Measurements from ENCODE around the gene SAMSN1. TPM values are rescaled to one million over a fixed set of nuclear protein-coding genes. Genes with fewer than 3 reads are reported as not detected.

Gene SAMSN1
- total and polyA plus RNA-seq, 11 donors, result 0.44 to 21.2 (median 1.4) TPM

- Histone ChIP-seq H3K4me1 (peaks cover 0 to 9% (median 0%) of the 10 kb centered on the region in 12 donors), H3K9me3 (peaks cover 0 to 7% (median 4%) of the 10 kb centered on the region in 12 donors), H3K36me3 (no peaks in the 10 kb centered on the region), H3K27ac (no peak overlapping the region), H3K27me3 (no peaks in the 10 kb centered on the region), H3K4me3 (no peak overlapping the region)
- TF ChIP-seq POLR2A (IDR thresholded peaks at IDR 0.05), result no peak
- TF ChIP-seq, protein P1, sequence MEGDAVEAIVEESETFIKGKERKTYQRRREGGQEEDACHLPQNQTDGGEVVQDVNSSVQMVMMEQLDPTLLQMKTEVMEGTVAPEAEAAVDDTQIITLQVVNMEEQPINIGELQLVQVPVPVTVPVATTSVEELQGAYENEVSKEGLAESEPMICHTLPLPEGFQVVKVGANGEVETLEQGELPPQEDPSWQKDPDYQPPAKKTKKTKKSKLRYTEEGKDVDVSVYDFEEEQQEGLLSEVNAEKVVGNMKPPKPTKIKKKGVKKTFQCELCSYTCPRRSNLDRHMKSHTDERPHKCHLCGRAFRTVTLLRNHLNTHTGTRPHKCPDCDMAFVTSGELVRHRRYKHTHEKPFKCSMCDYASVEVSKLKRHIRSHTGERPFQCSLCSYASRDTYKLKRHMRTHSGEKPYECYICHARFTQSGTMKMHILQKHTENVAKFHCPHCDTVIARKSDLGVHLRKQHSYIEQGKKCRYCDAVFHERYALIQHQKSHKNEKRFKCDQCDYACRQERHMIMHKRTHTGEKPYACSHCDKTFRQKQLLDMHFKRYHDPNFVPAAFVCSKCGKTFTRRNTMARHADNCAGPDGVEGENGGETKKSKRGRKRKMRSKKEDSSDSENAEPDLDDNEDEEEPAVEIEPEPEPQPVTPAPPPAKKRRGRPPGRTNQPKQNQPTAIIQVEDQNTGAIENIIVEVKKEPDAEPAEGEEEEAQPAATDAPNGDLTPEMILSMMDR (IDR thresholded peaks at IDR 0.05), result no peak
- no peak for ATAC-seq
- intact Hi-C loops (cut with DNase I), result no loop called here
- DNase-seq, result no peak
Measured at GRCh38 chr21:14562959-14563358, 16.8 kb upstream of the SAMSN1 start.

GRCh38 chr21:14560555-14560954 lies 14.4 kb upstream of the SAMSN1 start:
- Histone ChIP-seq H3K36me3 (no peaks in the 10 kb centered on the region), H3K27me3 (no peaks in the 10 kb centered on the region), H3K27ac (no peak overlapping the region), H3K4me1 (no peaks in the 10 kb centered on the region), H3K9me3 (peaks cover 0 to 7% (median 4%) of the 10 kb centered on the region in 12 donors), H3K4me3 (no peak overlapping the region)
- intact Hi-C loops (cut with DNase I), result no loop called here
- DNase-seq, result no peak
- no peak for TF ChIP-seq POLR2A (IDR thresholded peaks at IDR 0.05)
- TF ChIP-seq, protein P1 (IDR thresholded peaks at IDR 0.05), result no peak
- 64 to 70% (median 67%) methylated on average over 4 of the region's 4 CpGs for WGBS, 4 donors
- ATAC-seq, result no peak

GRCh38 chr21:14560139-14560538 lies 14.0 kb upstream of the SAMSN1 start:
- Histone ChIP-seq H3K9me3 (peaks cover 0 to 7% (median 4%) of the 10 kb centered on the region in 12 donors), H3K27me3 (no peaks in the 10 kb centered on the region), H3K4me1 (no peaks in the 10 kb centered on the region), H3K27ac (no peak overlapping the region), H3K36me3 (no peaks in the 10 kb centered on the region), H3K4me3 (no peak overlapping the region)
- ATAC-seq (no peak), DNase-seq (no peak)
- no peak for TF ChIP-seq POLR2A (IDR thresholded peaks at IDR 0.05)
- TF ChIP-seq, protein P1 (IDR thresholded peaks at IDR 0.05), result no peak
- intact Hi-C loops (cut with DNase I), result no loop called here

DNA sequence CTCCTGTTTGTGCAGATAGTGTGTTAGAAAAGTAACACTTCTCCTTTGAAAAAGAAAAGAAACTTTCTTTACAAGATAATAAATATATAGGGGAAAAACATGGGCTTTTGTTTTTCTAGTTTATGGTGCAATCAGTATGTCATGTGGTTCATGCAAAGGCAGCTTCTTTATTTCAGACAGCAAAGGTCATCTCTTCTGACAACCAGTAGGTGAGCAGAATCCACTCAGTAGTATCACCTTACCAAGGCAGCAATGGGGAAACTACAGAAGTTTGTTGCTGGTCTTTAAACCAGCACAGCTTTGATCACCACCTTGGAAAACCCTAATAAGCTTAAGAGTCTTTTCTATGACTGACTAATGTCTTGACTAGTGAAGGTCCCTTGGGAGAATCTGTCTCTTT lies 13.0 kb upstream of the SAMSN1 start:
- Histone ChIP-seq H3K4me1 (no peaks in the 10 kb centered on the region), H3K9me3 (peaks cover 0 to 7% (median 4%) of the 10 kb centered on the region in 12 donors), H3K27me3 (no peaks in the 10 kb centered on the region), H3K27ac (no peak overlapping the region), H3K4me3 (no peak overlapping the region), H3K36me3 (no peaks in the 10 kb centered on the region)
- no peak for ATAC-seq
- TF ChIP-seq POLR2A (IDR thresholded peaks at IDR 0.05), result no peak
- TF ChIP-seq, protein P1 (IDR thresholded peaks at IDR 0.05), result no peak
- DNase-seq, result no peak
- intact Hi-C loops (cut with DNase I), result loop anchor here in 1 of 10 donors (10.0 kb wide), 1 partner anchor 1696 kb away; no protein-coding TSS in a partner anchor

All from heart left ventricle (tissue), 16 donors.